ENCODE measurements around the gene SUPT6H. TPM values are rescaled to one million over a fixed set of nuclear protein-coding genes. Genes with fewer than 3 reads are reported as not detected.
A peak's percentile ranks its signal among the peaks of the same experiment; 100 is the strongest.

The SUPT6H gene
- total and polyA plus RNA-seq, 9 of the 15 experiments (the other 6 are each of a cell fraction or from before 2014, with no cell fraction given) = 1.7 to 77.7 (median 49.2) TPM

DNA sequence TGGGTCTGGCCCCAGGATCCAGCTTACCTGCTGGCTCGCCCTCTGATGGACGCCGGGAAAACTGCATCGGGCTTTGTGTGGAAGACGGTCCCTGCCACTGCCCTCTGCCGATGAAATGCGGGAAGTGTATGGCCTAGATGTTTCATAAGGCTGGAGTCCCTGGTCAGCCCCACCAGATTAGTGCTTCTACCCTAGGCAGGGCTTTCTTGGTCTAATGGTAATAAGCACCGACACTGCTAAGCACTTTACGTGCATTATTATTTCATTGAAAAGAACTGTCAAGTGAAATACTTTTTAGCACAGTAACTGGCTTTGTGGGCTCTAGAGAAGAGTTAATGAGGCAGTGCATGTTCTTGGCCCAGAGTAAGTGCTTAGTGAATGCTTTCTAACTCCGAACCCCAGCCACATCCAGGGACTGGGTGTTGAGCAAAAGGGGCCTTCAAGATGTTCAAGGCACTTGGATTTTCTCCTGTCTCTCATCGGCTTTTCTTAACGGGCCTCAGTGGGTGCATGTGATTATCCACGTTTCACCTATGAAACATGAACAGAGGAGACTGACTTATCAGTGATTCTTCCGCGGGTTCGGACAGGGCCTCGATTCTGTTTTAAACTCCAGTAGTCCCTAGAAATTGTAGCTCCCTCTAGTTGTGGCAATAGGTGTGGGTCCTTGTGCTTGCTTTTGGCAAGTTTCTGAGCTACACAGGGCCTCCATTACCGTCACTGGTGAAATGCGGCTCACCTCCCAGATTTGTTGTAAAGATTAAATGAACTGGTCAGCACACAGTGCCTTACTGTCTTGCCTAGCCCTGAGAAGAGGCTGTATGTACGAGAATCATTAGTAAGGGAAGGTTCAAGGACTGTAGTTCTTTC is 88.4 kb downstream of the SUPT6H start (continued):
- TF ChIP-seq SAFB2 (IDR thresholded peaks at IDR 0.05; ENCODE audit: borderline replicate concordance, low read depth, low read length, severe bottlenecking) (no peak), CBX3 (IDR thresholded peaks at IDR 0.05; ENCODE audit: borderline replicate concordance in 1 of 2, low read length in 2 of 2) (peak in 1 of 2 experiments; percentile 82; a peak in 2 of 3 replicates), TBL1XR1 (IDR thresholded peaks at IDR 0.05; ENCODE audit: low read length in 2 of 2) (peak; percentile 24 to 29; a peak in 1 of 4 replicates), SMAD3 (CRISPR knock-in tag; conservative IDR thresholded peaks at IDR 0.05) (peak; percentile 50; the same call in 1 of the 2 replicates), TFAM (CRISPR knock-in tag; conservative IDR thresholded peaks at IDR 0.05) (no peak), IRF2 (CRISPR knock-in tag; IDR thresholded peaks at IDR 0.05) (no peak), TCF3 (CRISPR knock-in tag; IDR thresholded peaks at IDR 0.05) (no peak; the same call in 1 of the 2 replicates), ZFP36 (IDR thresholded peaks at IDR 0.05; ENCODE audit: low read depth, low read length, partially characterized antibody) (peak; percentile 17), TEAD1 (CRISPR knock-in tag; IDR thresholded peaks at IDR 0.05) (peak; percentile 40 to 85; a peak in 2 of 4 replicates), NELFE (IDR thresholded peaks at IDR 0.05; ENCODE audit: insufficient read depth, insufficient read length) (no peak), ZNF316 (IDR thresholded peaks at IDR 0.05) (no peak), CC2D1A (IDR thresholded peaks at IDR 0.05) (peak; percentile 50; the same call in 1 of the 2 replicates), FOXP1 (CRISPR knock-in tag; IDR thresholded peaks at IDR 0.05) (no peak), TARDBP (IDR thresholded peaks at IDR 0.05) (peak; percentile 55; the same call in 1 of the 2 replicates)
- TF ChIP-seq, protein P1, sequence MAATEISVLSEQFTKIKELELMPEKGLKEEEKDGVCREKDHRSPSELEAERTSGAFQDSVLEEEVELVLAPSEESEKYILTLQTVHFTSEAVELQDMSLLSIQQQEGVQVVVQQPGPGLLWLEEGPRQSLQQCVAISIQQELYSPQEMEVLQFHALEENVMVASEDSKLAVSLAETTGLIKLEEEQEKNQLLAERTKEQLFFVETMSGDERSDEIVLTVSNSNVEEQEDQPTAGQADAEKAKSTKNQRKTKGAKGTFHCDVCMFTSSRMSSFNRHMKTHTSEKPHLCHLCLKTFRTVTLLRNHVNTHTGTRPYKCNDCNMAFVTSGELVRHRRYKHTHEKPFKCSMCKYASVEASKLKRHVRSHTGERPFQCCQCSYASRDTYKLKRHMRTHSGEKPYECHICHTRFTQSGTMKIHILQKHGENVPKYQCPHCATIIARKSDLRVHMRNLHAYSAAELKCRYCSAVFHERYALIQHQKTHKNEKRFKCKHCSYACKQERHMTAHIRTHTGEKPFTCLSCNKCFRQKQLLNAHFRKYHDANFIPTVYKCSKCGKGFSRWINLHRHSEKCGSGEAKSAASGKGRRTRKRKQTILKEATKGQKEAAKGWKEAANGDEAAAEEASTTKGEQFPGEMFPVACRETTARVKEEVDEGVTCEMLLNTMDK (IDR thresholded peaks at IDR 0.05; ENCODE audit: borderline replicate concordance, insufficient read depth, low read depth, low read length, poor library complexity, severe bottlenecking) = peak; percentile 26
- TF ChIP-seq, protein P2, sequence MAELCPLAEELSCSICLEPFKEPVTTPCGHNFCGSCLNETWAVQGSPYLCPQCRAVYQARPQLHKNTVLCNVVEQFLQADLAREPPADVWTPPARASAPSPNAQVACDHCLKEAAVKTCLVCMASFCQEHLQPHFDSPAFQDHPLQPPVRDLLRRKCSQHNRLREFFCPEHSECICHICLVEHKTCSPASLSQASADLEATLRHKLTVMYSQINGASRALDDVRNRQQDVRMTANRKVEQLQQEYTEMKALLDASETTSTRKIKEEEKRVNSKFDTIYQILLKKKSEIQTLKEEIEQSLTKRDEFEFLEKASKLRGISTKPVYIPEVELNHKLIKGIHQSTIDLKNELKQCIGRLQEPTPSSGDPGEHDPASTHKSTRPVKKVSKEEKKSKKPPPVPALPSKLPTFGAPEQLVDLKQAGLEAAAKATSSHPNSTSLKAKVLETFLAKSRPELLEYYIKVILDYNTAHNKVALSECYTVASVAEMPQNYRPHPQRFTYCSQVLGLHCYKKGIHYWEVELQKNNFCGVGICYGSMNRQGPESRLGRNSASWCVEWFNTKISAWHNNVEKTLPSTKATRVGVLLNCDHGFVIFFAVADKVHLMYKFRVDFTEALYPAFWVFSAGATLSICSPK (IDR thresholded peaks at IDR 0.05; ENCODE audit: borderline replicate concordance) = no peak
- TF ChIP-seq, protein P3, sequence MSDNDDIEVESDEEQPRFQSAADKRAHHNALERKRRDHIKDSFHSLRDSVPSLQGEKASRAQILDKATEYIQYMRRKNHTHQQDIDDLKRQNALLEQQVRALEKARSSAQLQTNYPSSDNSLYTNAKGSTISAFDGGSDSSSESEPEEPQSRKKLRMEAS (CRISPR knock-in tag; IDR thresholded peaks at IDR 0.05) = no peak
- TF ChIP-seq, protein P4, sequence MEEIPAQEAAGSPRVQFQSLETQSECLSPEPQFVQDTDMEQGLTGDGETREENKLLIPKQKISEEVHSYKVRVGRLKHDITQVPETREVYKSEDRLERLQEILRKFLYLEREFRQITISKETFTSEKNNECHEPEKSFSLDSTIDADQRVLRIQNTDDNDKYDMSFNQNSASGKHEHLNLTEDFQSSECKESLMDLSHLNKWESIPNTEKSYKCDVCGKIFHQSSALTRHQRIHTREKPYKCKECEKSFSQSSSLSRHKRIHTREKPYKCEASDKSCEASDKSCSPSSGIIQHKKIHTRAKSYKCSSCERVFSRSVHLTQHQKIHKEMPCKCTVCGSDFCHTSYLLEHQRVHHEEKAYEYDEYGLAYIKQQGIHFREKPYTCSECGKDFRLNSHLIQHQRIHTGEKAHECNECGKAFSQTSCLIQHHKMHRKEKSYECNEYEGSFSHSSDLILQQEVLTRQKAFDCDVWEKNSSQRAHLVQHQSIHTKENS (CRISPR knock-in tag; IDR thresholded peaks at IDR 0.05) = peak; percentile 52; the same call in 1 of the 2 replicates
- TF ChIP-seq, protein P5, sequence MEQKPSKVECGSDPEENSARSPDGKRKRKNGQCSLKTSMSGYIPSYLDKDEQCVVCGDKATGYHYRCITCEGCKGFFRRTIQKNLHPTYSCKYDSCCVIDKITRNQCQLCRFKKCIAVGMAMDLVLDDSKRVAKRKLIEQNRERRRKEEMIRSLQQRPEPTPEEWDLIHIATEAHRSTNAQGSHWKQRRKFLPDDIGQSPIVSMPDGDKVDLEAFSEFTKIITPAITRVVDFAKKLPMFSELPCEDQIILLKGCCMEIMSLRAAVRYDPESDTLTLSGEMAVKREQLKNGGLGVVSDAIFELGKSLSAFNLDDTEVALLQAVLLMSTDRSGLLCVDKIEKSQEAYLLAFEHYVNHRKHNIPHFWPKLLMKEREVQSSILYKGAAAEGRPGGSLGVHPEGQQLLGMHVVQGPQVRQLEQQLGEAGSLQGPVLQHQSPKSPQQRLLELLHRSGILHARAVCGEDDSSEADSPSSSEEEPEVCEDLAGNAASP (IDR thresholded peaks at IDR 0.05) = no peak

All from K562 (cell line).